ENCODE results near the gene CFAP69.
A peak's percentile ranks its signal among the peaks of the same experiment; 100 is the strongest.
"Not testable (repeated sequence)": the region's sequence is repeated elsewhere in the genome, so short reads cannot be mapped to it uniquely, and the experiment has no call there.

The CFAP69 gene

DNA sequence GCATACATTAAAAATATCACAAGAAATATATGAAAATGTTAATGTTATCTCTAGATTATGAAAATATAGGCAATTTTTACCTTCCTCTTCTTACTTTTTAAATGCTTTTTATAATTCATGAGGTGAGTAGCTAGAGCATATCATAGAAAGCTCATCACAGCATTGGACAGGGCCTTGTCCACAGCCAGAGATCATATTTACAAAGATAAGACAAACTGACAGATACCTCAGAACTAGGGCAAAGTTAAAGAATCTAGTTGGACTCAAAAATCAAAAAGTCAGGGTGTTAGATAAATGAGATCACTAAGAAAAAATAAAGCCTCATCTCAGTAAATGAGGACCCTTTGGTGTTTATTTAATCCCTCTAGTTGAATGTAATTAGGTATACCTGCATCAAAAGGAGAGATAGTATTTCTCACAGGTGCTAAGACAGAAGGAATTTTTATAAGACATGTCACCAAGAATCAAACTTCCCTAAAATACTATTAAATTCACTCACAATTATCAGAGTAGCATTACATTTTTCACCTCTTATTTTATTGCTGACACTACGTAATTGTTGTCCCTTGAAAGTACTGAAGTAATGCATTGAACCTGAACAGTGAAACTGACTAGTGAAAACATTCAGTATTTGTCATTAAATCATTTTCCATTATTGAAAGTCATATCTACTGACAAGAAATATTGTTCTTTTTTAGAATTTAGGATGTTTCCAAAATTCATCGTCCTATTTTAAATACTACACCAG is 25.6 kb downstream of the CFAP69 start:
- no peak for DNase-seq (ENCODE audit: low read depth)

DNA sequence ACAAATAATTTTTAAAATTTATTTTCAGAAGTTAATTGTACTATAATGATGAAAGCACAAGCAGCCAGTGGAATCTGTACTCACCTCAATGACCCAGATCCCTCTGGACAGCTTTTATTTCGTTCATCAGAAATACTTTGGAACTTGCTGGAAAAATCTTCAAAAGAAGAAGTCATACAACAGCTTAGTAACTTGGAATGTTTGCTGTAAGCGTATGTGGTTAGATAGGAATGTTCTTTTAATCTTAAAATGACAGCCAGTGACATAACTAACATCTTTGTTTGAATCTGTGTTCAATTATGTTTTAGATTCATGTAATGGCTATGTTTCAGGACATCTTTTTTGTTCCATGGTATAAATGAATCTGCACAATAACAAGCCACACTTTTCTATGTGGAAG is 26.8 kb downstream of the CFAP69 start:
- DNase-seq (ENCODE audit: low read depth): peak; percentile 47

DNA sequence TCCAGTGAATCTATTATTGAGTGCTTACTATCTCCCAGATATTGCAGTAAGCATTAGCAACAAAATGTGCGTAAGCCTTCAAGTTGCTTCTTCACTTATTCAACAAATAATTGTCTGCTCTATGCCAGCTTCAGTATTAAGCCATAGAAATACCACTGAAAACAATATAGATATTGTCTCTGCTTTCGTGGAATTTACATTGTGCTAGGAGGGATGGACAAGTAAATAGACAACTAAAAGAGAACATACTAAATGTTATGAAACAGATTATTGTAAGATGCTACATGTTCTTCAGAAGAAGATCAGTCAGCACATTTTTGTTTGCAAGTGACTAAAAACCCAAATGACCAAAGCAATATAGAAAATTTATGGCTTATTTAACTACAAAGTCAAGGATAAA is 27.3 kb downstream of the CFAP69 start:
- no peak for DNase-seq (ENCODE audit: low read depth)

DNA sequence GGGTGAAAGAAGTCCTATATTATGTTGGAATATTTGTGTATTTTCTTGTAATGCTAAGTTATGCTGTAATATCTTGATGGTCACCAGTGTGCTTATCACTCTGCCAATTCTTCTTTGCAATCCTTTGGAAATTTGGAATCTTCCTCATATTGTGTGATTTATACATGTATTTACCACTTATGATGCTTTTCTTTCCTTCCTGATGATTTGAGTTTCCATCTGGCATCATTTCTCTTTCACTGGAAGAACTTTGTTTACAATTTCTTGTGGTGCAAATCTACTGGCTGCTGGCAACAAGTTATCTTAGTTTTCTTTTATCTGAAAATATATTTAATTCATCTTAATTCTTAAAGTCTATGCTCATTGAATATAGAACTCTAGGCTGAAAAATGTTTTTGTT is 29.2 kb downstream of the CFAP69 start:
- DNase-seq (ENCODE audit: low read depth): no peak

DNA sequence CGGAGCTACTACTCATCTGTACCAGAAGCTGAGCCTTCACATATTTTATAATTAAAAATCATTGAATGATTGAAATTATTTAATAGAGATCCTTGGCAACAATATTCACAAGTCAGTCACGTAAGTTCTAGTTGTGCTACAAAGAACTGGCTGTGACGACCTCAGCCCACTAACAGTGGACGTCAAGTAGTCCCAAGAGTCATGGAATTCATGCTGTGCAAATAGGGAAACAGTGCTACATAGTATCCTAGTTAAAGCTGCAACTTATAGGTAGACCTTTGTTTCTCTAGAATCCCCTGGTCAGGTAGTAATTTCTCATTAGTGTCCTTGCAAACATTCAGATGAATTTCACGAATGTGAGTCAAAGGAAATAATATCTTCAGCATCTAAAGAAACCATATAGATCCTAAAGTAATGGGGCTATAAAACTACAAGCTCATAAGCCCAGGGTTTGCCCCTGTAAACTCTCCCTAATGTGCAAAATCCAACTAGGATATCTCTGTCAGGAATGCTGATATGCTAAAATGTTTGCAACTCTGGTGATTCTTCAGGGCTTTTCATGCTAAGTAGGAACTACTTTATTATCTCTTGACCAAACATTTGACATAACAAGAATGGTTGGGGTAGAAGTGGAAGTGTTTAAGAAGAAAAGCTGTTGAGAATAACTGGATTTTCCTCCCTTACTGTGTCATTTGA is 31.2 kb downstream of the CFAP69 start:
- DNase-seq (ENCODE audit: low read depth): no peak

DNA sequence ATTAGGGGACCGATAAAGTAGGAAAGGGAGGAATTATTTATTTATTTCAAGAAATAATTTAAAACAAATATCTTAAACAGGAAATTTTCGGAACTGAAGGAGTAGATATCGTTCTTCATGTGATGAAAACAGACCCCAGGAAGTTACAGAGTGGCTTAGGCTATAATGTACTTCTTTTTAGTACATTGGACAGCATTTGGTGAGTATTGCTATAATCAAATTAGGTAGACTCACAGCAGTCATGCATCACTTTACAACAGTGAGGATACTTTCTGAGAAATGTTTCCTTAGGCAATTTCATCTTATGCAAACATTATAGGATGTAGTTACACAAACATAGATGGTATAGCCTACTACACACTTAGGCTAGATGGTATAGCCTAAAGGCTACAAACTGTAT is 43.2 kb downstream of the CFAP69 start:
- no peak for DNase-seq (ENCODE audit: low read depth)

DNA sequence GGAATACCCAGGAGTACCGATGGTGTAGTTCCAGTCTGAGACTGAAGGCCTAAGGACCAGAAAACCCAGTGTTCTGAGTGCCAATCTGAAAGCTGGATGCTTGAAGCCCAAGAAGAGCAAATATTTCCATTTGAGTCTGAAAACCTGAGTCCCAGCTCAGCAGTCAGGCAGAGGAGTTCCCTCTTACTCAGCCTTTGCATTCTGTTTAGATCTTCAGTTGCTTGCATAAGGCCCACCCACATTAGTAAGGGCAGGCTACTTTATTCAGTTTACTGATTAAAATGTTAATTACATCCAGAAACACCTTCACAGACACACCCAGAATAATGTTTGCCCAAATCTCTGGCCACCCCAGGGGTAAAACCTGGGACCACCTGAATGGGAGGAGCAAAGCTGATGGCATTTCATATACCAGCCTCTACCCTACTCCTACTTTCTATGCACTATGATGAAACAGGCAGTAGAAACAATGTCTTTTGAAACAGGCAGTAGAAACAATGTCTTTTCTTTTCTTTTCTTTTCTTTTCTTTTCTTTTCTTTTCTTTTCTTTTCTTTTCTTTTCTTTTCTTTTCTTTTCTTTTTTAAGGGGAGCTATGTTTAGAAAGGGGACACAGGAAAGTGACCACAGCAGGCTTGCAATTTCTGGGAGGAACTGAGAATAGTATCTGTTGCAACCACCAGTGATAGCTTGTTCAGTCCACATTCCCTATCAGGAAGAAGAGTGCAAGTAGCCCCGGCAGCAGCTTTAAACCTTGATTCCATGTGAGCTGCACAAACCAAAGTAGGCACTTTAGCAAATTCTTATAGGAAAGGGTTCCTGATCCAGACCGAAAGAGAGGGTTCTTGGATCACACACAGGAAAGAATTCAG is 45.5 kb downstream of the CFAP69 start:
- DNase-seq (ENCODE audit: low read depth): no peak

DNA sequence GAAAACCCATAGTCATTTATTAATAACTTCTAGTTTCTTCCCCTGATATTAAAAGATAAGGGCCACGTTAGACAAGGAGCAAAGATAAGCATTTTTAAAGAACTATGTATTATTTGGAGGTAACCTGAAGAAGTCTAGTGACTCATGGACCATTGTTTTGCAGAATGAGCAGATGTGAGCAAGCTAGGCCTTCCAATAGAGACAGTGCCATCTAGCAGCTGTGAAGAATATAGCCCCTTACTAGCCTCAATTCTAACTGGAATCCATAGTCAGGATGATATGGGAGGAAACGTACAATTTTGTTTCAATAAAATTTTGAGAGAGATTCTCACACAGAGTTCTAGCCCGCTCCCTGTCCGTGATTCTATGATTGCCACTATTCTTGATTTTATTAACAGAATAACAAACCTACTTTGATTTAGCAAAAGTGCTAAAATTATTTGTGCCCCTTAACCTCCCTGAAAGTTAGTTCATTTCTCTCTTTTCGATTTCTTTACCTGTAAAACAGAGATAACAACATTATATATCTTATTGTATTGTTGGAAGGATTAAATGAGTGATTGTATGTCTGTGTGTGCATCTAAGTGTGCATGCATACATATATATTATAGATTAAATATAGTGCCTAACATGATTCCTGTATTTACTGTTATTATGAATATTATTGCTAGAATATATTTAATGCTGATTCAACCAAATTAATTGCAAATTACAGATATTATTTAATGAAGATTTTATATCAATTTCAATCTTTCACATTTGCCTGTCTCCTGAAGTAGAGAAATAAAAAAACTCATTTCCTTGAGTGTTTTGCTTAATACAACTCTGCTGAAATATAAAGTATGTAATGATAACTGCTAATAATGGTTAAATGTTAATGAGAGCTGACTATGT is 53.4 kb downstream of the CFAP69 start:
- peak; percentile 47 for DNase-seq (ENCODE audit: low read depth)

DNA sequence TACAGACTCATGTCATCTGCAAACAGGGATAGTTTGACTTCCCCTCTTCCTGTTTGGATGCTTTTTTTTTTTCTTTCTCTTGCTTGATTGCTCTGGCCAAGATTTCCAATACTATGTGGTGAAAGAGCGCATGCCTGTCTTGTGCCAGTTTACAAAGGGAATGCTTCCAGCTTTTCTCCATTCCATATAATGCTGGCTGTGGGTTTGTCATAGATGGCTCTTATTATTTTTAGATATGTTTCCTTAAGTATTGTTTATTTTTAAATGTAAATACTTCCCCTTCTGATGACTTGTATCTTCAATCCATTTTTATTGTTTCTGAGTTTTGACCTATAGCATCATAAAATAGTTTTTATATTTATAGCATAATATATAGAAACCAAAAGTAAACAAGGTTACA is 58.3 kb downstream of the CFAP69 start:
- no peak for DNase-seq (ENCODE audit: low read depth)

DNA sequence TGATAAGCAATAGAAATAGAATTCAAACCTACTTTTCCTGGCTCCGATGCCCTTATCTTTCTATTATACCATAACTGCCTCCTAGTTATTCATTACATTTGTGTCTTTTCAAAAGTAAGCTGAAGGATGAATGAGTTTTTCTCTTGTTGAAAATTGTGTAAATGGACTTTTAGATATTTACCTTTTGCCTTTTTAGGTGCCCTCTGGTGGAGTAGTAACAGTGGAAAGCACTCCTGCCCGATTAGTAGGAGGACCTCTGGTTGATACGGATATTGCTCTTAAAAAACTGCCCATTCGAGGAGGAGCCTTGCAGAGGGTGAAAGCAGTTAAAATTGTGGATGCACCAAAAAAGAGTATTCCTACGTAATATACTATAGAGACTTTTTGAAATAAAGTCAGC is 64.9 kb downstream of the CFAP69 start:
- no peak for DNase-seq (ENCODE audit: low read depth)

DNA sequence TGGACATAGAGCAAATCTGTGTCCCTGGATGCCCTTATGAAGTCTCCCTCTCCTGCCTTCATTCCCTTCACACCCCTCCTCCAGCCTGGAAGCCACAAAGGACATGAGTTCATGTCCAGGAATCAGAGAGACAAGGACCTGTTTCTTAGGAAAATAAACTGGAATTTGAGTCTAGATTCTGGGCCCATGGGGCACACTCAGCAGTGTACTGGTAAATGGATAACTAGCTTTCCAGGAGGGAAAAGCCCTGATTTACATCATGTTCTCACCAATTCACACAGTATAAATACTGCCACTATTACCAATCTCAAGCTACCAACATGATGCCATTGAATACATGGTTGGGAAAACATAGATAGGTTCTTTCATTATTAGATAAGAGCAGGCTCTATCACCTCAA is 66.2 kb downstream of the CFAP69 start:
- no peak for DNase-seq (ENCODE audit: low read depth)

DNA sequence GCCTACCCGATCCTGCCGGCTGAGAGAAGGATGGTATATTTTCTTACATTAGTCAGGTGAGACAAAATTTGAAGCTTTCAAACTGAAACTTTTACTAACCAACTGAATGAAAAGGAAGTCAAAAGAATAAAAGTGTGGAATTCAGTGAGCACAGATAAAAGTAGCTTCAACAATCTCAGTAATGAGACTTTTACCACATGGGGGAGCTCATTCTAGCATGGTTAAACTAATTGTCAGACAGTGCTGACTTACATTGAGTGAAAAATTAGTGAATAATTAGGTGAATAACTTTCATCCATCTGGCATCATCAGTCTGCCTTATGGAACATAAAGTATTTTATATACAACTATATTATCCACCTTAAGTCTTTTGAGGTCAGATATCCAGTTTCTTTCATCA is 67.8 kb downstream of the CFAP69 start:
- no peak for DNase-seq (ENCODE audit: low read depth)

DNA sequence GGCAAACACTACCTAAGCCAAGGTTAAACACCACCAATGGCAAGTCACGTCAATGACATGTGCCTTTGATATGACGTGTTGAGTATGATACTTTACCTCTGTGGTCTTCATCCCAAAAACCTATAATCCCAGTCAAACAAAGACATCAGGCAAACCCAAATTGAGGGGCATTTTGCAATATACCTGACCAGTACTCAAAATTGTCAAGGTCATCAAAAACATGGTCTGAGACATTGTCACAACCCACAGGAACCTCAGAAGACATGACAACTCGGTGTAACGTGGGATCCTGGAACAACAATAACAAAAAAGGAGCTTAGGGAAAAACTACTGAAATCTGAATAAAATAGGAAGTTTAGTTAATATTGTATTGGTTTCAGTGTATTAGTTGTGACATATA is 68.9 kb downstream of the CFAP69 start:
- DNase-seq (ENCODE audit: low read depth): no peak

DNA sequence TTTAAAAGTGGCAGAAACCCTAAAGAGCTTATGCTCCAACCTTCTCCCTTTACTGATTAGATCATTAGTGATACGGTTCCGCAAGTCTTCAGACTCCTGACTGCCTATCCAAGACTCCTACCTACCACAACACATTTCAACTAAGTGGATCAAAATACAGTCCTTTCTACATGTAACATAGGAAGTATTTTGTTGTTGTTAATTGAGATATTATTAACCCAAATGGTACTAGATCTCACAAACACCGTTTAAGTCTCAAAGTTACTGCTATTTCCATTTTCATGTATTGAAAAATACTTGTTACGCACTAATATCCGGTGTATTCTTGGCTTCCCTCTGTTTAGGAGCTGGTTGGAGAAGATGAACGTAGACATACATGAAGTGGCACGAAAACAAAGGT is 75.0 kb downstream of the CFAP69 start:
- DNase-seq (ENCODE audit: low read depth): no peak

DNA sequence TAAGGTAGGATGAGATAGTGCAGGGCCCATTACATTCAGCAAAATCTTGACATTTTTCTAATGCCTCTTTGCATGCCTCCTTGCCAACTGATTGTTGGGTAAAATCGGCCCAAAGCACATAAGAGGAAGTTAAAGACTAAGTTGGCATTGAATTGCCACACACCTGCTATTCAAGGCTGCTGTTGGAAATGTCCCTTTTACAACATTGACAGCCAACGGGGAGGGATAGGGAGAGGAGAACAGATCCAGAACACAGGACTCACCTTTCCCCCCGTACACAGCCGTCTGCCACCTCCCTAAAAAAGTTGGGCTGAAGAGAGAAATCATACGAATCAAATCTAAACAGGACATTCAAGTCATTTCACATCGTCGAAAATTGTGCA is 75.4 kb downstream of the CFAP69 start:
- no peak for DNase-seq (ENCODE audit: low read depth)

DNA sequence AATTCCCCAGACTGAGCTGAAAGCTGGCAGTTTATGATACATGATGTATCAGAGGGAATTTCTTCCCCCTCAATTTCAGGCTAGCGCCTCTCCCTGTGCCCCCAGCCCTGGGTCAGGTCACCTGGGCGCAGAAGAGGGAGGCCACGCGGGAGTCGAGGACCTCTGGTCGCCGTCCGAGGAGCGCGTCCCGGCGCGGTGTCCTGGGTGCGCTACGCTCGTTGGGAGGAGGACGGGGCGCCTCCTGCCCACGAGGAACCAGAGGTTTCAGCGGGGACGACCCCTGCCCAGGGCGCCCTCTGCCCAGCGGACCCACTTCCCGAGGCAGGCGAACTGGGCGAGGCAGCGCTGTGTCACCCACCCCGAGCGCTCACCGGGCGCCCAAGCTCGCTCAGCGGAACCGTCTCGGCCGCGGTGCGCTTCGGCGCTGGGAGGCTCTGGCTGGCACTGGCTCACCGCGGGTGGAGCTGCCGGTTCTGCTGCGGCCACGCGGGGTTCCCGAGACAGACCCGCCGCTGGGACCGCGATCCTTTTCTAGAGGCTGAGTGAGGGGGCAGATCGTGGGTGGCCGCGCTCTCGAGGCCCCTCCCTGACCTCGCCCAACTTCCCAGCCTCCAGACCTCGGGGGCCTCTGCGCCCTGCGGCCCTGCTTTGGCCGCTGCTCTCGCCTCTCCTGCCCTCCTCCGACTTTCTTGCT is 76.0 kb downstream of the CFAP69 start, which contains the start of gene FAM237B:
Gene FAM237B, minus strand, starts transcription at position 504 of the 694 bp plus-strand sequence. CDS start 1,556 bp downstream, outside the sequence.
- DNase-seq (ENCODE audit: low read depth): no peak

DNA sequence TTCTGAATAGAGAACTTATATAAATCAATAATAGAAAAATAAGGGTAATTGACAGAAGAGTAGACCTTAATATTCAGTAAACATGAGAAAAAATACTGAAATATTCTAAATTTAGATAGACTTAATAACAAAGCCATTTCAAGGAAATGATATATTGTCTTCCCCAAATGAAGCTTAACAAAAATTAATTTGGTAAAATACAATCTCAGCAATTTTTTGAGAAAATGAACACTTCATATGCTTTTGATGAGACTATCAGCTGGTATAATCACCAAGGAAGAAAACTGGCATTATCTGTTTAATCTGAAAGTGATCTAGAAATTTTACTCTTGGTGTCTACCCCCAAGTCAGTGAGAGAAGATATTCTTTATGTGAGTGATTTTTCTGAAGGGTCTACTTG is 77.9 kb downstream of the CFAP69 start:
- DNase-seq (ENCODE audit: low read depth): no peak

DNA sequence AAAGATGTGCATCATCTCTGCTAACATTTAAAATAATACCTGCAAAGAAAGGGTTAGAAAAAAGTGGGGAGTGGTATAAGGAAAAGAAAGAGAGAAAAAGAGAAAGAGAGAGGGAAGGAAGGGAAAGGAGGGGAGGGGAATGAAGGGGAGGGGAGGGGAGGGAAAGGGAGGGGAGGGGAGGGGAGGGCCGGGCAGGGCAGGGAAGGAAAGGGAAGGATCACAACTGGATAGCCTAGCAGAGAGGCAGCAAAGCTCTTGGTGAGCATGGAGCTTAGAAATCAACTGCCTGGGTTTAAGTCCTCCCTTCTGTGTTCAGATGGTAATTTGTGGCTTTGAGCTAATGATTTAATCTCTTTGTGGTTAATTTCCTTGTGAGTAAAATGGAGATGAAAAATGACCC is 81.5 kb downstream of the CFAP69 start:
- no peak for DNase-seq (ENCODE audit: low read depth)

DNA sequence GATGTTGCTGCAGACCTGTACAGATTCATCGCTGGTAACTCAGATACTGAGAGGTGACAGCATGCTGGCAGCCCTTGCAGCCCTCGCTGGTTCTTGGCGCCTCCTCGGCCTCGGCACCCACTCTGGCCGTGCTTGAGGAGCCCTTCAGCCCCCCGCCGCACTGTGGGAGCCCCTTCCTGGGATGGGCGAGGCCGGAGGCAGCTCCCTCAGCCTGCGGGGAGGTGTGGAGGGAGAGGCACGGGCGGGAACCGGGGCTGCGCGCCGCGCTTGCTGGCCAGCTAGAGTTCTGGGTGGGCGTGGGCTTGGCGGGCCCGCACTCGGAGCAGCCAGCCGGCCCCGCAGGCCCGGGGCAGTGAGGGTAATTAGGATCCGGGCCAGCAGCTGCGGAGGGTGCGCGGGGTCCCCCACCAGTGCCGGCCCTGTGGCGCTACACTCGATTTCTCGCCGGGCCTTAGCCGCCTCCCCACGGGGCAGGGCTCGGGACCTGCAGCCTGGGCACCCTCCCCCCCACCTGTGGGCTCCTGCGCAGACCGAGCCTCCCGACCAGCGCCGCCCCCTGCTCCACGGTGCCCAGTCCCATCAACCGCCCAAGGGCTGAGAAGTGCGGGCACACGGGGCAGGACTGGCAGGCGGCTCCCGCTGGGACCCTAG is 89.3 kb downstream of the CFAP69 start:
- no peak for DNase-seq (ENCODE audit: low read depth)

DNA sequence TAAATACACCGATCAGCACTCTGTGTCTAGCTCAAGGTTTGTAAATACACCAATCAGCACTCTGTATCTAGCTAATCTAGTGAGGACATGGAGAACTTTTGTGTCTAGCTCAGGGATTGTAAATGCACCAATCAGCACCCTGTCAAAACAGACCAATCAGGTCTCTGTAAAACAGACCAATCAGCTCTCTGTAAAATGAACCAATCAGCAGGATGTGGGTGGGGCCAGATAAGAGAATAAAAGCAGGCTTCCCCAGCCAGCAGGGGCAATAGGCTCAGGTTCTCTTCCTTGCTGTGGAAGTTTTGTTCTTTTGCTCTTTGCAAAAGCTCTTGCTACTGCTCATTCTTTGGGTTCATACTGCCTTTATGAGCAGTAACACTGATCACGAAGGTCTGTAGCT is 90.0 kb downstream of the CFAP69 start:
- not testable (repeated sequence) for DNase-seq (ENCODE audit: low read depth)

DNA sequence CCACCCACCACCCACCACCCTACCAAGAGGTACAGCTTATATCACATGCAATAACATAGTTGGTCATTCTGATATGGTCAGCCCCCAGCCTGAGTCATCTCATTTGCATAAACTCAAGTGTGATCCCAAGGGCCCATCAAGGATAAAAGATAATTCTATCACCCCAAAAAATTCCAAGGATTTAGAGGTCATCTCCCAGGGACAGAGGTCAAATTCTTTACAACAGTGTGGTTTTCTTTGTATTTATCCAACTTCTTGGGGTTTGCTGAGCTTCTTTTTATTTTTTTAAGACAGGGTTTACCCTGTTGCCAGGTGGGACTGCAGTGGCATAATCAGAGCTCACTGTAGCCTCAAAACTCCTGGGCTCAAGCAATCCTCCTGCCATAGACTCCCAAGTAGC is 92.1 kb downstream of the CFAP69 start:
- no peak for DNase-seq (ENCODE audit: low read depth)

Data from fibroblast of the conjunctiva (primary cell).